Measurements from ENCODE around the gene FCRL4.
"Not testable (repeated sequence)": the region's sequence is repeated elsewhere in the genome, so short reads cannot be mapped to it uniquely, and the experiment has no call there.

FCRL4 gene

GRCh38 chr1:157551694-157552693 is 45.9 kb downstream of the FCRL4 start, which contains the start of gene FCRL5:
TSS of gene FCRL5 (minus strand) at chr1:157552515. CDS start at chr1:157552362, 153 bp downstream.
- DNase-seq (ENCODE audit: low spot score): no peak

- DNase-seq (ENCODE audit: low spot score): not testable (repeated sequence)
Measured at GRCh38 chr1:157548081-157548480, 49.8 kb downstream of the FCRL4 start.

- DNase-seq (ENCODE audit: low spot score): no peak
Measured at GRCh38 chr1:157542676-157543075, 55.2 kb downstream of the FCRL4 start.

GRCh38 chr1:157540852-157541251 is 57.0 kb downstream of the FCRL4 start:
- no peak for DNase-seq (ENCODE audit: low spot score)

GRCh38 chr1:157540160-157540748 is 57.6 kb downstream of the FCRL4 start:
- DNase-seq (ENCODE audit: low spot score): no peak

GRCh38 chr1:157539568-157539967 is 58.3 kb downstream of the FCRL4 start:
- no peak for DNase-seq (ENCODE audit: low spot score)

GRCh38 chr1:157532569-157532968 is 65.3 kb downstream of the FCRL4 start:
- no peak for DNase-seq (ENCODE audit: low spot score)

GRCh38 chr1:157523774-157524493 is 74.0 kb downstream of the FCRL4 start:
- no peak for DNase-seq (ENCODE audit: low spot score)
